H9 (cell line): Measurements from ENCODE around the gene HBP1. TPM values are rescaled to one million over a fixed set of nuclear protein-coding genes. Genes with fewer than 3 reads are reported as not detected.

Experiments used
- DNase-seq: peaks from one replicate; pipeline ENCODE4 v3.0.0-alpha.2; 2017
- H2AFZ ChIP-seq: one replicate; pipeline ENCODE4 v1.6.1; 2013; ENCODE audit warnings: mild to moderate bottlenecking, low read length, control low read depth, moderate library complexity
- H2AK5ac ChIP-seq: 2 replicates; pipeline ENCODE4 v1.6.1; 2013; ENCODE audit warnings: low read length, control low read depth, mixed read lengths; ENCODE audit not compliant: insufficient read length
- H2BK120ac ChIP-seq: one replicate; pipeline ENCODE4 v1.6.1; 2013; ENCODE audit warnings: low read depth, mild to moderate bottlenecking, low read length, control low read depth, inconsistent platforms; ENCODE audit not compliant: poor library complexity, severe bottlenecking
- H2BK12ac ChIP-seq: 2 replicates; pipeline ENCODE4 v1.6.1; 2013; ENCODE audit warnings: low read length, control low read depth, mixed read lengths, low read depth; ENCODE audit not compliant: insufficient read length
- H2BK15ac ChIP-seq: 2 replicates; pipeline ENCODE4 v1.6.1; 2013; ENCODE audit warnings: low read depth, low read length, control low read depth
- H2BK20ac ChIP-seq: one replicate; pipeline ENCODE4 v1.6.1; 2013; ENCODE audit warnings: low read depth, mild to moderate bottlenecking, low read length, control low read depth, inconsistent platforms; ENCODE audit not compliant: poor library complexity, severe bottlenecking
- H2BK5ac ChIP-seq: 2 replicates; pipeline ENCODE4 v1.6.1; 2013; ENCODE audit warnings: low read length, control low read depth, mixed read lengths; ENCODE audit not compliant: insufficient read length
- H3K14ac ChIP-seq: 2 replicates; pipeline ENCODE4 v1.6.1; 2013; ENCODE audit warnings: low read length, control low read depth; ENCODE audit not compliant: insufficient read depth
- H3K18ac ChIP-seq: 2 replicates; pipeline ENCODE4 v1.6.1; 2013; ENCODE audit warnings: low read depth, mild to moderate bottlenecking, mixed read lengths, low read length, control low read depth; ENCODE audit not compliant: insufficient read length
- H3K23ac ChIP-seq: 2 replicates; pipeline ENCODE4 v1.6.1; 2013; ENCODE audit warnings: low read length, control low read depth, mixed read lengths, low read depth; ENCODE audit not compliant: insufficient read length
- H3K23me2 ChIP-seq: 2 replicates; pipeline ENCODE4 v1.6.1; 2013; ENCODE audit warnings: low read depth, mild to moderate bottlenecking, mixed read lengths, low read length, control low read depth; ENCODE audit not compliant: insufficient read length, poor library complexity, severe bottlenecking
- H3K27ac ChIP-seq: 2 replicates; pipeline ENCODE4 v1.5.1; 2013; ENCODE audit warnings: low read length, control low read depth, mixed read lengths, low read depth; ENCODE audit not compliant: insufficient read length
- H3K27me3 ChIP-seq: 2 replicates; pipeline ENCODE4 v1.6.1; 2013; ENCODE audit warnings: low read length, control low read depth, inconsistent platforms; ENCODE audit not compliant: insufficient read depth
- H3K4ac ChIP-seq: 2 replicates; pipeline ENCODE4 v1.6.1; 2013; ENCODE audit warnings: low read depth, mild to moderate bottlenecking, control low read depth, inconsistent platforms, low read length, moderate library complexity
- H3K4me1 ChIP-seq: 2 replicates; pipeline ENCODE4 v1.6.1; 2013; ENCODE audit warnings: low read length, control low read depth, inconsistent platforms; ENCODE audit not compliant: insufficient read depth
- H3K4me2 ChIP-seq: 2 replicates; pipeline ENCODE4 v1.6.1; 2013; ENCODE audit warnings: low read length, control low read depth, mixed read lengths; ENCODE audit not compliant: insufficient read length, insufficient read depth
- H3K56ac ChIP-seq: 2 replicates; pipeline ENCODE4 v1.6.1; 2013; ENCODE audit warnings: low read depth, mild to moderate bottlenecking, mixed read lengths, low read length, control low read depth; ENCODE audit not compliant: insufficient read length
- H3K79me1 ChIP-seq: 2 replicates; pipeline ENCODE4 v1.6.1; 2013; ENCODE audit warnings: low read depth, mild to moderate bottlenecking, moderate library complexity, low read length, control low read depth, inconsistent platforms; ENCODE audit not compliant: insufficient read depth, poor library complexity, severe bottlenecking
- H3K79me2 ChIP-seq: 2 replicates; pipeline ENCODE4 v1.6.1; 2013; ENCODE audit warnings: low read length, control low read depth, inconsistent platforms; ENCODE audit not compliant: insufficient read depth
- H3K9ac ChIP-seq: 2 replicates; pipeline ENCODE4 v1.6.1; 2013; ENCODE audit warnings: low read length, control low read depth, mixed read lengths; ENCODE audit not compliant: insufficient read length; ENCODE audit errors: extremely low read depth
- H3K9me3 ChIP-seq: one replicate; pipeline ENCODE4 v1.6.1; 2013; ENCODE audit warnings: low read depth, low read length, inconsistent platforms; ENCODE audit not compliant: control insufficient read depth
- H3T11ph ChIP-seq: one replicate; pipeline ENCODE4 v1.6.1; 2013; ENCODE audit warnings: mild to moderate bottlenecking, low read length, control low read depth, inconsistent platforms
- H4K20me1 ChIP-seq: one replicate; pipeline ENCODE4 v1.6.1; 2013; ENCODE audit not compliant: control insufficient read depth, insufficient read length, insufficient read depth
- H4K5ac ChIP-seq: 2 replicates; pipeline ENCODE4 v1.6.1; 2013; ENCODE audit warnings: low read depth, mild to moderate bottlenecking, mixed read lengths, low read length, control low read depth; ENCODE audit not compliant: insufficient read length
- H4K8ac ChIP-seq: replicated peaks from 2 replicates; pipeline ENCODE4 v1.6.1; 2013; ENCODE audit warnings: low read length, control low read depth, mixed read lengths, low read depth; ENCODE audit not compliant: insufficient read length
- H4K91ac ChIP-seq: 2 replicates; pipeline ENCODE4 v1.6.1; 2013; ENCODE audit warnings: low read depth, mild to moderate bottlenecking, moderate library complexity, mixed read lengths, low read length, control low read depth; ENCODE audit not compliant: insufficient read length
- H3K27ac Mint-ChIP-seq, 3 experiments: 2 replicates in 2 of 3; 3 replicates in 1 of 3; pipeline ENCODE4 v1.8.0; 2020 to 2021; ENCODE audit warnings: mixed read lengths in 3 of 3, mild to moderate bottlenecking in 1 of 3, moderate library complexity in 1 of 3
- H3K27me3 Mint-ChIP-seq: 2 replicates; pipeline ENCODE4 v1.8.0; 2021; ENCODE audit warnings: low read depth, mild to moderate bottlenecking, moderate library complexity, mixed read lengths
- H3K36me3 Mint-ChIP-seq, 3 experiments: 2 replicates in 2 of 3; 3 replicates in 1 of 3; pipeline ENCODE4 v1.8.0; 2020 to 2021; ENCODE audit warnings: low read depth in 3 of 3, mixed read lengths in 3 of 3; ENCODE audit not compliant: insufficient read depth in 1 of 3
- H3K4me1 Mint-ChIP-seq, 2 experiments: 2 replicates each; pipeline ENCODE4 v1.8.0; 2020; ENCODE audit warnings: mixed read lengths in 2 of 2
- H3K4me3 Mint-ChIP-seq, 2 experiments: 2 replicates in 1 of 2; 3 replicates in 1 of 2; pipeline ENCODE4 v1.8.0; 2020 to 2021; ENCODE audit warnings: mild to moderate bottlenecking in 2 of 2, mixed read lengths in 2 of 2, moderate library complexity in 1 of 2
- H3K9me3 Mint-ChIP-seq, 2 experiments: 2 replicates in 1 of 2; 3 replicates in 1 of 2; pipeline ENCODE4 v1.8.0; 2020; ENCODE audit warnings: mild to moderate bottlenecking in 2 of 2, mixed read lengths in 2 of 2, moderate library complexity in 1 of 2
- CTCF ChIP-seq: fragments of 200-600 bp; sonication (generic); conservative IDR thresholded peaks from 3 replicates; pipeline ENCODE4 v1.8.0; 2021; ENCODE audit warnings: antibody characterized with exemption, mild to moderate bottlenecking
- WGBS: extraction: QIAGEN DNeasy Blood & Tissue Kit; methylation state at CpG from one replicate; pipeline ENCODE4 v1.1.7; 2013; ENCODE audit warnings: missing lambda C conversion rate, low lambda C conversion rate, mixed read lengths; ENCODE audit not compliant: insufficient read length; ENCODE audit errors: extremely low coverage; 5-methylcytosine and 5-hydroxymethylcytosine counted together
- total RNA-seq: library from RNA; stranded (reverse); gene quantifications from 2 replicates; pipeline ENCODE4 v1.2.1, GENCODE V29; 2021

Gene HBP1
- total RNA-seq, 1 experiment from 2014 or later = 27.6 TPM

DNA sequence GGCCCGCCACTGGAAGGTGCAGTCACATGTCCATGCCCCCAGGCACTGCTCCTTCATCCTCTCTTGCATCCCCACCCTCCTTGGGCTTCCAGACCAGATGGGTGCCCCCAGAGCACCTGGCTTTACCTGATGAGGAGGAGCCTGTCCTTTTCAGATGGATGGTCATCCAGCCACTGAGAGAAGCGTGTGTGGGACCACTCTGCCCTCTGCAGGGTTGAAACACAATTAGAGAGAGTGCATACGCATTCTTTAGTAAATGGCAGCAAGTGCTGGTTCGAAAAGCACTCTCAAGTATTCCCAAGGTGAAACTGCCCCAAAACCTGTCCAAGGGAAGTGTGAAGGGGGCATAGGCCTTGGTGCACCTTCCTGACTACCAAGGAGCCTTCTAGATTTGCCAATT is 41.6 kb downstream of the HBP1 start:
- no peak overlapping the region for H2BK20ac ChIP-seq
- no peak overlapping the region for H3K9ac ChIP-seq
- H3T11ph ChIP-seq = no peak overlapping the region
- Mint-ChIP-seq H3K27ac (no peak overlapping the region), H3K36me3 (peaks cover 9 to 13% (median 12%) of the 10 kb centered on the region in 3 experiments; a peak in 6 of 7 replicates), H3K4me3 (no peak overlapping the region), H3K27me3 (no peaks in the 10 kb centered on the region), H3K9me3 (peaks cover 0 to 2% of the 10 kb centered on the region in 2 experiments; a peak in 2 of 5 replicates), H3K4me1 (peaks cover 0 to 4% of the 10 kb centered on the region in 2 experiments; a peak in 2 of 4 replicates)
- peak; percentile 44; the same call in 2 of the 3 replicates for TF ChIP-seq CTCF
- H2AK5ac ChIP-seq = no peak overlapping the region
- no peak overlapping the region for H4K5ac ChIP-seq
- no peaks in the 10 kb centered on the region for H3K4me1 ChIP-seq
- H2AFZ ChIP-seq = no peak overlapping the region
- no peak overlapping the region for H2BK15ac ChIP-seq
- H3K4ac ChIP-seq = no peak overlapping the region
- H3K79me1 ChIP-seq = no peaks in the 10 kb centered on the region
- H3K79me2 ChIP-seq = no peaks in the 10 kb centered on the region
- H3K23ac ChIP-seq = no peak overlapping the region
- H3K4me2 ChIP-seq = no peak overlapping the region
- H2BK5ac ChIP-seq = no peak overlapping the region
- no peaks in the 10 kb centered on the region for H3K23me2 ChIP-seq
- H3K9me3 ChIP-seq = no peaks in the 10 kb centered on the region
- DNase-seq = peak; percentile 31
- no peak overlapping the region for H3K56ac ChIP-seq
- H3K27ac ChIP-seq = no peak overlapping the region
- H2BK120ac ChIP-seq = no peak overlapping the region
- H2BK12ac ChIP-seq = no peak overlapping the region
- H4K91ac ChIP-seq = no peak overlapping the region
- no peak overlapping the region for H3K14ac ChIP-seq
- H4K8ac ChIP-seq = no peak overlapping the region
- H4K20me1 ChIP-seq = no peaks in the 10 kb centered on the region
- no CpG with 5 or more reads among the region's 4 CpGs for WGBS
- H3K27me3 ChIP-seq = no peaks in the 10 kb centered on the region
- H3K18ac ChIP-seq = no peak overlapping the region
